HG02884 (cell line): ENCODE results near the gene NUP107.
"Not testable (repeated sequence)": the region's sequence is repeated elsewhere in the genome, so short reads cannot be mapped to it uniquely, and the experiment has no call there.

Experiments
- ATAC-seq: cut with Tn5 transposase; IDR thresholded peaks from one replicate; pipeline ENCODE4 v1.9.1; 2021; ENCODE audit warnings: mild to moderate bottlenecking, moderate library complexity; ENCODE audit not compliant: unreplicated experiment

Gene NUP107

DNA sequence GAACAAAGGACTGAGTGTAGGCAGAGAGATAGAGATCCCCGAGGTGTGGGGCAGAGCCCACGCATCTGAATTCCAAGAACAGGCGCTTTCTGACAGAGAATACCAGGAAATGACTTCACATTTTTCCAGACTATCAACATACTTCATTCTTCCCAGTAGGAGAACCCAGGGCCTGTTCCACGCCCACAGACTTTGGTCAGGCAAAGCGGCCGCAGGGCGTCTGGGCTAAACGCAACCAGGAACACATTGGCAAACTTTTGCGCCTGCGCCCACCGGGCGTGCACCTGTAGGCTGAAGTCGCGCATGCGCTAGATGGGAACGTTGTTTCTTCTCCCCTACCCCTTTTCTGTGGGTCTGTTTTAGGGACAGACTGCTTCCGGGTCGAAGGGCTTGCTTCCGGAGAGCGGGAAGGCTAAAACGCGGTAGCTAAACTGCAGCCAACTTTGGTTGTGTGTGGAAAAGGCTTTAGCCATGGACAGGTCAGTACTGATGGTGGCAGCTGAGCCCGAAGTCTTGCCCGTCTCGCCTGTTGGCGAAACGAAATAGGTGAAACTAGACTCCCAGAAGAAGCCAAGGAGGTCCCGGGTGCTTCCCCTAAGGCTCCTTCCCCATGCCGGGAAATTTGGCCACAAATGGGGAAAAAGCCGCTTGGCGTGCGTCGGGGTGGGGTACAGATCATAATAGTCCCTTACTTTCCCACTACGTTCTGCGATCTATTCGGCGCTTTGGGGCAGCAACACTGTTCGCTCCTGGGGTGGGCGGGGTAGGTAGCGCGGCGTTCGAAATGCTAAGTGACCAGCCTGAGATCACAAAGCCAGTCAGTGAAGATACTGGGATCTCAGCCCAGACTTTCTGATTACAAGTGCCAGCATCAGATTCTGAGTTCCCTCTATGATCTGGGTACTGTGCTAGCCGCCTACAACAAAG lies at the start of gene NUP107:
Gene NUP107, plus strand, starts transcription at position 384 of the 927 bp plus-strand sequence. Its CDS starts 88 bp downstream, at position 472.
- ATAC-seq: peak; percentile 91

DNA sequence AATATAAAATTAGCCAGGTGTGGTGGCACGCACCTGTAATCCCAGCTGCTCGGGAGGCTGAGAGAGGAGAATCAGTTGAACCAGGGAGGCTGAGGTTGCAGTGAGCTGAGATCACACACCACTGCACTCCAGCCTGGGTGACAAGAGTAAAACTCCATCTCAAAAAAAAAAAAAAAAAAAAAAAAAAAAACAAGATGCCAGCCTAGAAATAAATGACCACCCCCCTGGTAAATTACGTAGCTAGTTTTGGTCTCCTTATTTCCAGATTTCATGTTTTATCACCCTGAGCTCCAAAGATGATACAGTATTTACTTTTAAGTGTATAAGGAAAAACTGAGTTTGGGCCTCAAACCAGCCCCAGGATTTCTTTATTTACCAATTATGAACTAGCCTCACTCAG lies 49.3 kb upstream of the NUP107 start:
- ATAC-seq: not testable (repeated sequence)

DNA sequence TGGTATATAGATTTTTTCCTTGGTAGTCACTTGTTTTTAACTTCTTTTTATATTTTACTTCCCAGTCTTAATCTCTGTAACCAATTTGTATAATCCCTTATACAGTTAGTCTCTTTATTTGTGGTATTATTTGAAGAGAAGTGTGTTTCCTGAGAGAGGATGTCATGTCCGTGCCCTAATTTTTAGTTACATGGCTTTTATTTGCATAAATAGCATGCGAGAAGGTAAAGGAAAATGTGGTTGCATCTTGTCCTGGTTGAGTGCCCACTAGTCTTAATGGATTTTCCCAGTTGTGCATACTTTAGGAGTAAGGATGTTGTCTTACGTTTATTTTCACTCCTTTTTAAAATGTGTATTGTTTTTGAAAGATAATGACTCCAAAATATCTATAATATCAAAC lies 48.6 kb upstream of the NUP107 start:
- no peak for ATAC-seq

DNA sequence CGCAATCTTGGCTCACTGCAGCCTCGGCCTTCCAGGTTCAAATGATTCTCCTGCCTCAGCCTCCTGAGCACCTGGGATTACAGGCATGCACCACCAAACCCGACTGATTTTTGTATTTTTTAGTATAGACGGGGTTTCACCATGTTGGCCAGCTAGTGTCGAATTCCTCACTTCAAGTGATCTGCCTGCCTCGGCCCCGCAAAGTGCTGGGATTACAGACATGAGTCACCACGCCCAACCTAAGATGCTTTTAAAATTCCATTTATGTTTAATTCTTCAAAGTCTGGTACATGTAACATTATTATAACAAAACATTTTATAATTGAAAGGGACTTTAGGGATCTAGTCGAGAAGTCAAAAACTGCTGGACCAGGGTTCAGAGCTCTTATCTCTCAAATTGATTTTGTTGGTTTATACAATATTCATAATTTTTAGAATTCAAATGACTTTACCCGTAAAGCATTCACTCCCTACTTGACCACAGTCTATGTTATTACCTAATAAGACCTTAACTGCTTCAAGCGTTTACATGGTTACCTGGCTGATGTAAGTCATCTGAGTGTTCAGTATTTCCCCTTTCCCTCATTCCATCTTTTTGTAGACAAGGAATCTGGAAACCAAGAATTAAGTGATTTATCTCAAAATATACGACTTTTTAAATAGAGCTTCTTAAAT lies 47.9 kb upstream of the NUP107 start:
- no peak for ATAC-seq

DNA sequence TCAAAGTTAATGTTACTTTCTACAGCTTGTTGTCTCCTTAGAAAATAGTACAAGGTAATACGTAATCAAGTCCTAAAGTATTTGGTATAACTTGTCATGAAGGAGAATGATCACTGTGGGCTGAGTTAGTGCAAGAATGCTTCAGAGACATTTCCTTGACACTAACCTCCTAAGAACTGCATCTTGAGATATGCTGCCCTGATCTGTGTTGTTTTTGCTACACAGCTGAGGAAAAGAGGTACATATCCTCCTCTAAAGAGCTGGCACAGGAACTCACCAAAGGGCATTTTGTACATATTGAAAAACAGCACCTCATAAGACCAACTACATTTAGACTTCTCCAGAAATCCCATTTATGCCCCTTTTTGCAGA lies 47.4 kb upstream of the NUP107 start:
- no peak for ATAC-seq

DNA sequence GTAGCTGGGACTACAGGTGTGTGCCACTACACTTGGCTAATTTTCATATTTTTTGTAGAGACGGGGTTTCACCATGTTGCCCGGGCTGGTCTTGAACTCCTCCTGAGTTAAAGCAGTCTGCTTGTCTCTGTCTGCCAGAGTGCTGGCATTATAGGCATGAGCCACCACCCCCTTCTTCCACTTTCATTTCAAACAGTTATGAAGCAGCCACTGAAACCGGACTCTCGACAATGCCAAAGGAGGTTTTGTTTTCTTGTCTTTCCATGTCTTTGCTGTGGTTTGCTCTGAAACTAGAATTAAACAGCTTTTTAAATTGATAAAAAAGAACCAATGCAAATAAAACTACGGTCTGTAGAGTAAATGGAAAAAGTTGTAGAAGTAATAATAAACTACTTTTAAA lies 45.6 kb upstream of the NUP107 start:
- ATAC-seq: peak; percentile 77

DNA sequence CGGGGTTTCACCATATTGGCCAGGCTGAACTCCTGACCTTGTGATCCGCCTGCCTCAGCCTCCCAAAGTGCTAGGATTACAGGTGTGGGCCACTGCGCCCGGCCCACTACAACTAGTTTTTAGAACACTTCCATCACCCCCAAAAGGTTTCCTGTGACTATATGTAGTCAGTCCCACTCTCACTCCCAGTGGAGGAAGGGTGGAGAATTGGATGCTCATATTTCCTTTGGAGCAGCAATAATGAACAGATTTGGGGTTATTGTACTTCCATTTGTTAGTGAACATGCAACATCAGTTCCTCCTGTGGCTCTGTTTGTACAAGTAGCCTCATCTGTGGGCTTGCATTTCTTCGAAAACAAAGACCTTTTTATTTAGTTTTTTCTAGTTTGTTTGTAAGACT lies 40.3 kb upstream of the NUP107 start:
- ATAC-seq: no peak

DNA sequence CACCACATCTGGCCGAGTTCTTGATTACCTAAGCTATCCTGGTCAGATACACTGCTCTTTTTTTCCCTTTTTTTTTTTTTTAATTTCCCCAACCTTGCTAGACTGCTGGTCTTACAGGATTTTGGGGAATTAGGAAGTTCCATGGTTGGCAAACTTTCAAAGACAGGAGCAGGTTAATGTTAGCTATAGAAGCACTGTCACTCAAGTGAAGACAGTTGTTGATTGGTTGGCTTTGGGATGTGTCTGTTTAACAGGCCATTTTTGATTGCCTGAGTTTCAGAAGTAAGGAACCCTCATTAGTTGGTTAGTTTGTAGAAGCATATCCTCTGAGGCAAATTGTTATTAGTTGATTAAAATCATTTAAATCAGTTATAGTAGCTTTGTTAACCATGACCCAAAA lies 39.3 kb upstream of the NUP107 start:
- no peak for ATAC-seq

DNA sequence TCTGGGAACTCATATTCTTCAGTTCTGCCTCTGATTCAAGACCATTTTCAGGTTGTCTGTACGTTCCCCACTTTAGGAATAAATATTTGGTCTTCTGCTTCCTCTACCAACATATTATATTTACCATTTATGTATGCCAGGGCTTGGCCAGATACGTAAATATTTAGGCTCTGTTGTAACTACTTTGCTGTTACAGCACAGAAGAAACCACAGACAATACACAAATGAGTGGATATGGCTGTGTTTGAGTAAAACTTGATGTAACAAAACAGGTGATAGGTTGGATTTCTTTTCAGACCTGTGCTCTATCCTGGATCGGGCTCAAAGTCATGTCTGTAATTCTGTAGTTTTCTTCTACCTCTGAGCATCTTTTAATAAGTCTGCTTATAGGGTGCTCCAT lies 38.6 kb upstream of the NUP107 start:
- ATAC-seq: no peak

DNA sequence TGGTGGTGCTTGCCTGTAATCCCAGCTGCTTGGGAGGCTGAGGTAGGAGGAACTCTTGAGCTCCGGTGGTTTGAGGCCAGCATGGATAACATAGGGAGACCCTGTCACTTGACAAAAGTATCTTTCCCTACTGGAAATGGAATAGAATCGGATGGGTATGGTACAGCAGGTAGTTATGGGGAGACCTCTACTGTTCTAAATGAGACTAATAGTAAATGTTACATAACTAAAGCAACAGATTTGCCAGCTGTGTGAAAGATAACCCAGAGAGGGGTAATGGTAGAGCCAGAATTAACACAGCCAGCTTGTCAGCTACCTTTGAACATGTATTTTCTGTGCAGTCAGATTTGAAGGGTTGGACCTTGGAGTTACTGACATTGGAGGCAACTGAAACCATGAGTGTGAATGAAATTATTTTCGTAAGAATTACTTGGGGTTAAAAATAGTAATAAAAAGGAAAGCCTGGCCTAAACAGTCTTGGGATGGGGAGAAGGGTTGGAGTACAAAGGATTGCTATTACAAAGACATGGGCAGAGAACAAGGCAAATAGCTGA lies 21.7 kb upstream of the NUP107 start:
- ATAC-seq: no peak

DNA sequence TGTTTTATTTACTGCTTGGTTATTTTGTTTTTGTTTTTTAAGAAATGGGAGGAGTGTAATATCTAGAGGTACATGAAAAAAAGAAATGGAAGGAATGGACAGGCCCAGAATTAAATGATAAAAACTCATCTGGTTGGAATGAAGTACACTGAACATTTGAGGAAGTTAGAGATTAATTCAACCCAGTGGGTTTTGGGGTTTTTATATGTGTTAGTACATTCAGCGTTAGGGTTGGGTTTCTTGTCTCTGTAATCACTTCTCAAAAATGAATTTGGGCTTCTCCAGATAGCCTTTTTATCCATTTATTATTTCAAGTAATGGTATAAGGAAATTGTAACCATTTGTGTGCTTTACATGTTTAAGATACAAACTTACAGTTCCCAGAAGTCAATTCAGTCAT lies 19.5 kb upstream of the NUP107 start:
- ATAC-seq: no peak

DNA sequence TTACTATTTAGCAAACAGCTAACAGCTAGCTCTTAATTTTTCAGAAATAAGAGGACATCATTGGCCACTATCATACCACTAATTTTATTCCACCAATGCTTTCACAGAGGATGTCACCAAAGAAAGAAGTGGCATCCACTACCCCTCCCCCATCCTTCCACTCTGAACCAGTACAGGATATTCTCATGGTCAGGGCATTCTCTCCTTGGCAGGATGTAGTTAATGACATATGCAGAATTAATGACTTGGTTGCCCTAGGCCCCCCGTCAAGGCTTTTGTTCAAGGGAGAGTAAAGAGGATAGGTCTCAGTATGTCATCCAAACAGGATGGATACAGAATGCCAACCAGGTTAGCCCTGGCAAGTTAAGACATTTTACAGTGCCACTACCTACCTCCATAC lies 18.9 kb upstream of the NUP107 start:
- ATAC-seq: no peak

DNA sequence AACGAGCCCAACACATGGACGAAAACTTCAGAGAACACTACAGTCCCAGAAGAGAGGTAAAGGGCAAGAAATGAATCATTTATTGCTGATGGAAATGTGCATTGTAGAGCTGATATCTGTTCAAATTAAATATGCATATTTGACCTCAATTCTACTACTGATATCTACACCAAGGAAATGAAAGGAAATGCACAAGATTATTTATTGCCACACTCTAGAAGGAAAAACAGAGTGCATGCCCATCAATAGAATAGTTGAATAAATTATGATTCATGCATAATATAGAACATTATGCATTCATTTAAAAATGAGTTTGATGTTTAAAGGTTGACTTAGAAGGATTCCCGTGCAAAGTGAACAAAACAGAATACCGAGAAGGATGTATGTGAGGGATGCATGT lies 15.6 kb upstream of the NUP107 start:
- ATAC-seq: no peak

DNA sequence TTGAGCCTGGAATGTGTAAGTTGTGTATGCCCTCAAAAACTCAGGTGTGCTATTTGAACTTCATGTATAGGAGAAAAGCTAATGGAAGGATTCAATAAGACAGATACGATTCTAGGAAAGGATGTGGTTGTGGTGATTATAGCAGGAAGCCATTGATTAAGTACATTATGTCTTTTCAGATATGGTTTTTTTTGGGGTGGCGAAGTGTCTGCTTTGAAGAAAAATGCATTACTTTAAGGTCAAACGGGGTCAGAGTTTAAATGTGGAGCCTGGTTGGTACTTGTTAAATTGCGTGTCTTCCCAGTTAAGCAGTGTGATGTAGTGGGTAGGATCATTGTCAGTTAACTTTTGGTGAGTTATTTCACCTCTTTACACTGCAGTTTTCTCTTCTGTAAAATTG lies 13.0 kb upstream of the NUP107 start:
- ATAC-seq: no peak

DNA sequence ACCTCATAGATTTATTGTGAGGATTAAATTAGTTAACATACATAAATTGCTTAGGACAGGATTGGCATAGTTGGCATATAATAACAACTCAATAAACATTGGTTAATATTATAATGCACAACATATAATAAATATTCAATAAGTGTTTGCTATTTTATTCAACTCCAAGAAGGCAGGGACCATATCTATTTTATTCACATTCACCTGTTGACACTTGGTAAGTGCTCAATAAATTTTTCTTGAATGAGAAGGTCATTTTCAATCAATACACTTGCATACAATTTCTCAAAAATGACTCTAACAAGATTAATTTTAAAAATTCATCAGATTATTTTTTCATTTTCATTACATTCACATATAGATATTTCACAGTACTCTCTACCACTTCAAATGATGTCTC lies 12.4 kb upstream of the NUP107 start:
- ATAC-seq: no peak

DNA sequence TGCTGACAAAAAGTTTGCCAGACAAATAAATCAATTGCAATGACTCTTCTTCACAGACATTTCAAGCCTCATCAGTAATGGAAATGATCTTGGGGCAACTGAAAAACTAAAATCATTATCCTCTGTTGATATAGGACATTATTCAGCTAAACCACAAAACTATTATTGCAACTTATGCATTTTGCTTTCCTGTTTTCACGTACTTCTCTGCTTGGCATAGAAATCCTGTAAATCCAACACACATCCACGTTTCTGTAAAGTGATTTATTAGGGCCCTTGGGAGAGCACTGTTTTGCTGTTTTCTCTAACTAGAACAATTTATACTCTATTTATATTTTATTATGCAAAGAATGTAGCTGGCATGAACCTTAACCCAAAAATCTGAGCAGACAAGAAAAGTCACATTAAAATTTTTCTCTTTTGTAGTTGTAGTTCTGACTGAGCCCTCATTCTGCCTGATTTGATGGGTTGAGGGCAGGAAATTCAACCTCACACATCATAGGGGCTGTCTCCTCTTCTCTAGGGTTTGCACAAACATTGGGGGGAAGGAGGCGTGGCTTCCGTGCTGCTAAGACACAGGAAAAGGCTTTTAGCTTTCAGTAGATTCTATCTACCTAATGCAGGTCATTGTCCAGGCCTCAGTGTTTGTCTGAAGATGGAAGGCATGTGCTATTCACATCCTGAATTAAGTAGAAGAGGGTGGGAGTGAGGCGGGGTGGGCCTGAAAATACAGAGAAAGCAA lies 11.5 kb upstream of the NUP107 start:
- no peak for ATAC-seq

DNA sequence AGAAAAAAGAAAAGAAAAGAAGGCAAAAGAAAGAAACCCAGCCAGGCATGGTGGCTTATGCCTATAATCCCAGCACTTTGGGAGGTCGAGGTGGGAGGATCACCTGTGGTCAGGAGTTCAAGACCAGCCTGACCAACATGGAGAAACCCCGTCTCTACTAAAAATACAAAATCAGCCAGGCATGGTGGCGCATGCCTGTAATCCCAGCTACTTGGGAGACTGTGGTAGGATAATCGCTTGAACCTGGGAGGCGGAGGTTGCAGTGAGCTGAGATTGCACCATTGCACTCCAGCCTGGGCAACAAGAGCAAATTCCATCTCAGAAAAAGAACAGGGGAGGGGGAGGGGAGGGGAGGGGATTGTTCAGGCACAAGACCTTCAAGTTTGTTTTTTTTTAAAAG lies 9.9 kb upstream of the NUP107 start:
- ATAC-seq: not testable (repeated sequence)

DNA sequence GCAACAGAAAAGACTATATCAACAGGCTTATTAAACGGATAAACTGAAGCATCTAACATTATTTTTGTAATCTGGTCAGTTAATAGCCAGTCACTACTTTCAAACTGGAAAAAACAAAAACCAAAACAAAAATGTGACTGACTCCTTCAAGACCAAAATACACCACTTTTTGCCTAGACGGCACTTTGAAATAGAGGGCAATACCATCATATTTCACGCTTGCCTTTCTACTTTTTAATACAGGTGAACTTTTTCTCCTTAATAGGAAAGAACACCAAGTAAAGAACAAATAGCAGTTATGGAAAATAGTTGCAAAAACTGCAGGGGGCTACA lies 550 bp upstream of the NUP107 start:
- no peak for ATAC-seq

DNA sequence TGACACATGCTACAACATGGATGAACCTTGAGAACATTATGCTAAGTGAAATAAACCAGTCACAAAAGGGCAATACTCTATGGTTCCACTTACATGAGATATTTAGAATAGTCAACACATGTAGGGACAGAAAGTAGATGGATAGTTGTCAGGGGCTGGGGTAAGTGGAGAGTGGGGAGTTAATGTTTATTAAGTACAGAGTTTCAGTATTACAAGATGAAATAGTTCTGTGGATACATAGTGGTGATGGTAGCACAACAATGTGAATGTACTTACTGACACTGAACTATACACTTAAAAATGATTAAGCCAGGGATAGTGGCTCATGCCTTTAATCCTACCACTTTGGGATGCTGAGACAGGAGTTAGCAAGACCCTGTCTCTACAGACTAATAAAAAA lies 8.7 kb downstream of the NUP107 start:
- no peak for ATAC-seq

DNA sequence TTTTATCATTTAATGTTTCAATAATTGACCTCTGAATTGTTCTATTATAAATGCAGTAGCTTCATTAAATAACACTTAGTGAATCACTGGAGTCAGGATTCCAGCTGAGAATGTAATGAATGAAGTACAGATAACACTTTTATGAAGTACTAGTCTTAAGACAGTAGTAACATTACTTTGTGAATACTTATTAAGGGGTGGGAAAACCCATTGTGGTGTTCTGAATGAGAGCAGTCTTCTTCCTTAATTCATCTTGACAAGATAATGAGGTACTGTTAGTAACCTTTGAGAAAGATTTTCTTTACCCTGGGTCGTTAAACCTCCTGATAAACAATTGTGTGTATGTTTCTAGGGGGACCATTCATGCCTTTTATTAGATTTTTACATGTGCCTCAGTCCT lies 12.7 kb downstream of the NUP107 start:
- ATAC-seq: no peak

DNA sequence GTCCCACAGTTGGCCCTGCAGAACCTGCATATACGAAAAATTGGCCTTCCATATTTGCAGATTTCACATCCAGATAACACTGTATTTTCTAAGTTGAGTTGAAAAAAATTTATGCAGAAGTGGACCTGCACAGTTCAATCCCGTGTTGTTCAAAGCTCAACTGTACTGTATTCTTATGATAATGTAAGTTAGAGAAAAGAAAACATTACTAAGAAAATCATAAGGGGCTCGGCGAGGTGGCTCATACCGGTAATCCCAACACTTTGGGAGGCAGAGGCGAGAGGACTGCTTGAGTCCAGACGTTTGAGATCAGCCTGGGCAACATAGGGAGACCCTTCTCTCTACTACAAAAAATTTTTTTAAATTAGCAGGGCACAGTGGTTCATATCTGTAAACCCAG lies 41.0 kb downstream of the NUP107 start:
- no peak for ATAC-seq

DNA sequence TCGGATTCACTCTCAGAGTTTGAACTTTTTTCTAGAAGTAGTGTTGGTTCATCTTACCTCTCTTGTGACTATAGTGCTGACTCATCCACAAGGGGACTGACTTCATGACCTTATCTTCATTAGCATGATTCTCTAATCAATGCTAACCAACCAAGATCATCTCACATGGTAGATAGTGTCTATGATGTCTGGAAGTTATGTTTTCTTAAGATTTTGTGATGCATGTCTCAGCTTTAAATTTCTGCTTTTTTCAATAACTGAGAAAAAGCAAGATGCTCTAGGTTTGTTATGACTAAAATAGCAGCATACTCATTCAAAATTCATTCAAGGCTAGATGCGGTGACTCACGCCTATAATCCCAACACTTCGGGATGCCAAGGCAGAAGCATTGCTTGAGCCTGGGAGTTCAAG lies 46.9 kb downstream of the NUP107 start:
- ATAC-seq: no peak
